NOMO-1 treated with DMSO at 0.1 percent for 48 hours (cell line): ENCODE data around the gene TPMT.
A peak's percentile ranks its signal among the peaks of the same experiment; 100 is the strongest.

Experiments
- DNase-seq: peaks from one replicate; lab custom pipeline; 2025; ENCODE audit not compliant: unreplicated experiment; lab: John Stamatoyannopoulos, UW

TPMT gene

DNA sequence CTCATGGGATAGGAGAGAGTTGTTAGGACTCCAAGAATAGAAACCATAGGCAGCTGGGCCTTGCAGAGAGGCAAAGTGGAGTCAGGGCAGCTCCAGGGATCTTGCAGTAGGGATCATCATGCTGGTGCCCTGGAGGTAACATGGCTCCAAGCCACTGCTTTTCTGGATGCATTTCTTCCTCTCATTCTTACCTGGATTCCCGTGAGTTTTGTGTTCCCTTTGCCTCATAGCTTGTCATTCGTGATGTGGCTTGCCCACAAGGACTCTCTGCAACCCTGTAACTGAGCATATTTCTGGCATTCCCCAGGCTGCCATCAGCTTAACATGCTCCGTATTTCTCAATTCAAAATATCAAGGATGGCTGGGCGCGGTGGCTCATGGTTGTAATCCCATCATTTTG lies 37.7 kb downstream of the TPMT start:
- DNase-seq = no peak

DNA sequence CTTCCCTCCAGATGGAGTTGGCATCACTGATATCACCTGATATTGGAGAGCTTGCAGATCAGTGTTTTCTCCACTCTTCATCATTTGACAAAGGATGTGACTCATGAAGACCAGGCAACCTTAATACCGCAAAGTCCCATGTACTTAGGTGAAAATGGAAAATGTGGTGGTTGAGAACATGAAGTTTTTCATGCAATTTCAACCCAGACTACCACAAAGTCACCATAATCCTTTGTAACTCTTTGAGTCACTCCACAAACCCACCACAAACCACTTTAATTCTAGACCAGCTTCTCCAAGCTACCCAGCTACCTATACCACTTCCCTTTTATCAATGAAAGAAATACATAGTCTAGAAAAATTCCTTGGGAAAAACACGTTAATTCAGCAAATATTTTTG lies 39.5 kb downstream of the TPMT start:
- peak; percentile 37 for DNase-seq

GRCh38 chr6:18110162-18110561 lies 44.7 kb downstream of the TPMT start:
- DNase-seq = no peak

GRCh38 chr6:18107061-18107460 lies 47.8 kb downstream of the TPMT start:
- no peak for DNase-seq

GRCh38 chr6:18102783-18103509 lies 51.9 kb downstream of the TPMT start:
- no peak for DNase-seq

DNA sequence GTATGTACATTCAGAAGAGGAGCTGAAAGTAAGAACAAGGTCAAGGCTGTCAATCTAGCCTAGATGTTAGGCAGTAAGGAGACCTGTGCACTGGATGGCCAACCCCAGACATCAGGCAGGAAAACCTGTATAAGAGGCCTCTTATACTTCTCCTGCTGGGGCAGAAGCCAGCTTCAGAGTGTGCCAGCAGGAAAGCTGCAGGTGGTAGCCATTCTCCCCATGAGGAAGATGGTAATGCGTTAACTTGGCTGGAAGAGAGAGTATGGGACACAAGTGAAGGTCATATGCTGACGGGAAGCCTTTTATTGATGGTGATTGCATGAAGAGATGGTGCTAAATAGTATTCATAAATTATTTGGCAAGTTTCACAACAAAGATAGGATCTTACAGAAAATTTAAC lies 53.0 kb downstream of the TPMT start:
- no peak for DNase-seq

- DNase-seq = no peak
Observed at GRCh38 chr6:18101271-18101670, 53.6 kb downstream of the TPMT start.

- no peak for DNase-seq
Observed at GRCh38 chr6:18100296-18100695, 54.6 kb downstream of the TPMT start.

GRCh38 chr6:18099511-18099910 lies 55.4 kb downstream of the TPMT start:
- no peak for DNase-seq

GRCh38 chr6:18096423-18096822 lies 58.5 kb downstream of the TPMT start:
- no peak for DNase-seq

- no peak for DNase-seq
Observed at GRCh38 chr6:18091382-18091781, 63.5 kb downstream of the TPMT start.

- no peak for DNase-seq
Observed at GRCh38 chr6:18090349-18090786, 64.5 kb downstream of the TPMT start.

DNA sequence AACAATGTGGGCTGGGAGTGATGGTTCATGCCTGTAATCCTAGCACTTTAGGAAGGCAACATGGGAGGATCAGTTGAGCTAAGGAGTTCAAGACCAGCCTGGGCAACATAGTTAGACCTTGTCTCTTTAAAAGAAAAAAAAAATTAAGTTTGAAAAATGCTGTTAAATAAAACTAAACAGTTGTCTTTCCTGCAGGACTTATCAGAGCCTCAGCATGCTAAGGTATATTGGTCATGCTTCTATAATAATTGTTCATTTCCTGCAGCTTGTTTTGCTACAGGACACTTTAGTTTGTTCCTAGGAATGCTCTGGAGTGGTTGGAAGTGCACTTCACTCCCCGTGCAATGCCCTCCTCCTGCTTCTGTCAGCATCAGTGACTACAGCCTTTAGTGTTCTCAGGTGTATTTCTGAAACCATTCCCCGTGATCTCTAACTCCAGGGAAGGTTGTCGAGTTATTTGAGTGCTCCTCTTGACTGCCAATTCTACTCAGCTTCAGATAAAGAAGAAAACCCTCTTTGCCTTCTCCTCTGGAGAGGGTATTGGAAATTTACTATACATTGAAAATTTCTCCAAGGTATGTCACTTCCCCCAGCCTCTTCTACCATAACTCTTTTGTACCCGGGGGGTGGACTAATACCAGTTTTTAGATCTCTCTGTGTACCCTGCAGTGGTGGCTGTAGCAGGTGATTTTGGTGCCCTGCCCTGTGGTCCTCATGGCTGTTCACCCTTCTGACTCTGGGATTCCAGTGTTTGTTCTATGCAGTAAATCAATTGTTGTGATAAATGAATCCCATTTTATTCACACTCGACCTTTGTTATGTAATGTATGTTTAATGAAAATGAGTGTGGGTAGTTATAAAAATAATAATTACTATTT lies 66.2 kb downstream of the TPMT start:
- no peak for DNase-seq

GRCh38 chr6:18087396-18088165 lies 67.3 kb downstream of the TPMT start:
- DNase-seq = no peak

DNA sequence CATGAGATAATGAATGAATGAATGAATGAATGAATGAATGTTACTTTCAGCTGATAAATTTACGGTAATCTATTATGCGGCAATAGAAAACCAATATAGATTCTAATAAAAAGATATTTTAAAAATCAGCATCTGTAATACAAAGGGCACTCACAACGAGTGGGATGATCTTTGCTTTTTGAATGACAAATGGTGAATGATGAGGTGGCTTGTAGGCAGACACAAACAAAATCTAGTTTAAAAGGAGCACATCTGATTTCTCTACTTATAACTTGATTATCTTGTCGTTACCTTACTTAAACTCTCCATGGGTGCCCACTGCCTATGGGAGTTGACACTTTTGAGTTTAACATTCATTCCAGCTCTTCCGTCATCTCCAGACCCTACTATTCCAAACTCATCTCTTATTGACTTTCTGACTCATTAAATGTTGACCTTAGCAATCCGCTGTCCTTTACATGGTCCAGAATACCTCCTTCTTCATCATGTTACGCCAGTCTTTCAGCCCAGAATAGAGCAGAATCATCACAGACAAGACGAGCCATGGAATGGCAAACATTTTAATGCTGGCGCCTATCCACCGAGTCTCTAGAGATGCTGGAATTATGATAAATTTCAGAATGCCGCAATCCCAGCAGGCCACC lies 73.7 kb downstream of the TPMT start:
- no peak for DNase-seq

GRCh38 chr6:18080544-18080943 lies 74.3 kb downstream of the TPMT start:
- DNase-seq = no peak

DNA sequence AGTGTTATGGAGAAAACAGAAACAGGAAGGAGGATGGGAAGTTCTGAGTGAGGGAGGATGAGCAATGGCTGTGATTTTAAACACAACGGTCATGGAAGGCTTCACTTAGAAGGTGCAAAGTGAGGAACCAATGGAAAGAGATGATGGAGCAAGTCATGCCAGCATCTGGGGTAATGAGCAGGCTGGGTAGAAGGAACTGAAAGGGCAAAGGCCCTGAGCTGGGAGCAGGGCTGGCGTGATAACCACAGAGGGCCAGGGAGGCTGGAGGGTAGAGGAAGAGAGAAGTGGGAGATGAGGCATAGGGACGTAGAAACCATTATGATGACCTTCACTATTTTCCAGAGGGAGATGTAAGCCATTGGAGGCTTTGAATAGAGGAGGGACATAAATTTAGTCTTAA lies 76.0 kb downstream of the TPMT start:
- DNase-seq = peak; percentile 65
